GM13976 (cell line): ENCODE data around the gene ASAH2B.
"Not testable (repeated sequence)": the region's sequence is repeated elsewhere in the genome, so short reads cannot be mapped to it uniquely, and the experiment has no call there.

Experiments used
- DNase-seq: peaks from one replicate; pipeline ENCODE4 v3.0.0; 2012; ENCODE audit warnings: low spot score
- in situ Hi-C: fragments of 300-500 bp; cut with MboI; formaldehyde crosslinking; loops from one replicate; pipeline ENCODE4 v1.12.0; 2022; ENCODE audit warnings: low sequenced_read_pairs, mixed read lengths, inconsistent platforms; ENCODE audit not compliant: unreplicated experiment
- TF ChIP-seq, protein P1 (sequence below): IDR thresholded peaks from 2 replicates; pipeline ENCODE4 v1.5.1; 2012; ENCODE audit warnings: borderline replicate concordance, mild to moderate bottlenecking; ENCODE audit not compliant: insufficient read depth; ENCODE audit errors: extremely low read depth, missing control alignments, control extremely low read depth

The ASAH2B gene

DNA sequence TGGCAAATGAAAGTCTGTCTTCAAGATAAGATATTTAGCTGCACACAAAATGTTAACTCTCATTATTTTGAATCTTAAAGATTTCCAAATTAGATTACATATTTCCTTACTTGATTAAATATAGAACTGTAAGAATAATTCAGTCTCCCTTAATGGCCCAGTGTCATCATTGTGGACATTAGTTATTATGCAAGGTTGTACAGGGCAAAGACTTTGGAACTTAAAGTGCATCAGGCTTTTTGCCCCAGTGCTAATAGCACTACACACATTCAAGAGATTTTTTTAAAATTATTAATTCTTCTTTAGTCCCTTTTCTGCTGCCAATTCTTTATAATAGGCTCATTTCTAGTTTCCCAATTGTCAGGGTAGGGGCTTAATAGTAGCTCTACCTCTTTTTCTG is 42.3 kb downstream of the ASAH2B start:
- in situ Hi-C loops, DNase-seq: not testable (repeated sequence)

DNA sequence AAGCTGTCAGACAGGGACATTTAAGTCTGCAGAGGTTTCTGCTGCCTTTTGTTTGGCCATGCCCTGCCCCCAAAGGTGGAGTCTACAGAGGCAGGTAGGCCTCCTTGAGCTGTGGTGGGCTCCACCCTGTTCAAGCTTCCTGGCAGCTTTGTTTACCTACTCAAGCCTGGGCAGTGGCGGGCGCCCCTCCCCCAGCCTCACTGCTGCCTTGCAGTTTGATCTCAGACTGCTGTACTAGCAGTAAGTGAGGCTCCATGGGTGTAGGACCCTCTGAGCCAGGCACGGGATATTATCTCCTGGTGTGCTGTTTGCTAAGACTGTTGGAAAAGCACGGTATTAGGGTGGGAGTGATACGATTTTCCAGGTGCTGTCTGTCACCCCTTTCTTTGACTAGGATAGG is 48.2 kb downstream of the ASAH2B start:
- in situ Hi-C loops, DNase-seq: not testable (repeated sequence)

DNA sequence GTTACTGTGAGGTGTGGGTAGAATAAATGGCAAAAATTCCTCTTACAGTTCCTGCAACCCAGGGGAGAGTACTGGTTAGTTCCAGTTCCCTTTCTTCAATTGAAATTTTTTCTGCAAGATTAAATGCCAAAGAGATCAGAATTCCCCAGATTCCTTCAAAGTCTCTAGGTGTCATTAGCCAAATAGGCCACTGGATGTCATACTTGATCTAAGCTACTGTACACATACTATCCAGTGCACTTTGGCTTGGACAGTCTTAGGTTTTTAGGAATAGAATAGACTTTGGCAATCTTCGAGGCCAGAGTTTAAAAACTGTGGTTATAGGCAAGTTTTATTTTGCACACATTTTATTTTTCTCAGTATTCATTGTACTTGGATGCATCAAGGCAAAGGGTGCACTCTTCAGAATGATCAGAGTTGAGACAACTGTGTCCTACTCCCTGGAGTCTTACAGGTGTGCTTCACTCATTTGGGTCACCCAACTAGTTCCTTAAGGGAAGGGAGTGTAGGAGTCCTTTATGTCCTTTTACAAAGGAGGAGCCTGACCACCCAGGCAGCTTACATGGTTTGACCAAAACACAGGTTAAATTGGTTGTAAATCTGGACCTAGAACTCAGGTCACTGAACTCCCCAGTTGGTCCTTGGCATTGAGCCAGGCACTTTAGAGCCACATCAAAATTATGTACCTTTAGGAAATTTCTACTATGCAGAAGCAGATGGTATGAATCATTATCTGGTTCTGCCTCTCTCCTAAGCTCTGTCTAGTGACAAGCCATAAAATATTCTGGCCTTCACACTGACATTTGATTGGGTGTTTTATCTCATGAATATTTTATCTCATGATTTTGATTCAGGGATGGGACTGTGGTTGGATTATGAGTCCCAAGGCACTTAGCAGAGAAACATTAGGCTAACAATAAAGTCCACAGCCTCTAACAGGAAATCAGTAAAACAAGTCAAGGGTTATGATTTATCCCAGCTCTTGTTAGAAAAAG is 49.5 kb downstream of the ASAH2B start:
- DNase-seq: peak; percentile 20
- in situ Hi-C loops: no loop called here

DNA sequence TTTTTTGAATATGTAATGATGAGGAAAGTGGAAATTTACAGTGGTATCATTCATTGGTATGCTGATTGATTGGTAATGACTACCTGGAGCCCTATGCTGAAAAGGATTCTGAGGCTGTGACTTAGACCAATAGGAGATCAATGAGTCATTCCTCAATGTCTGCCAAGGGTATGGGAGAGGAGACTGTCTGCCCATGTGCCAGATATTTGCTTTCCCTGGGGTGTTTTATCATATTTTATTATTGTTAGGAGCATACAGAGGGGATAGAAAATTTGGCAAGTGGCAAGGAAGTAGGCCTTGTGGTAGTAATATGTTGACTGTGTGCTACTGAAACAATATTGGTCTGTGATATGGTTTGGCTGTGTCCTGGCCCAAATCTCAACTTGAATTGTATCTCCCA is 54.8 kb downstream of the ASAH2B start:
- in situ Hi-C loops: no loop called here
- DNase-seq: no peak
- TF ChIP-seq, protein P1, sequence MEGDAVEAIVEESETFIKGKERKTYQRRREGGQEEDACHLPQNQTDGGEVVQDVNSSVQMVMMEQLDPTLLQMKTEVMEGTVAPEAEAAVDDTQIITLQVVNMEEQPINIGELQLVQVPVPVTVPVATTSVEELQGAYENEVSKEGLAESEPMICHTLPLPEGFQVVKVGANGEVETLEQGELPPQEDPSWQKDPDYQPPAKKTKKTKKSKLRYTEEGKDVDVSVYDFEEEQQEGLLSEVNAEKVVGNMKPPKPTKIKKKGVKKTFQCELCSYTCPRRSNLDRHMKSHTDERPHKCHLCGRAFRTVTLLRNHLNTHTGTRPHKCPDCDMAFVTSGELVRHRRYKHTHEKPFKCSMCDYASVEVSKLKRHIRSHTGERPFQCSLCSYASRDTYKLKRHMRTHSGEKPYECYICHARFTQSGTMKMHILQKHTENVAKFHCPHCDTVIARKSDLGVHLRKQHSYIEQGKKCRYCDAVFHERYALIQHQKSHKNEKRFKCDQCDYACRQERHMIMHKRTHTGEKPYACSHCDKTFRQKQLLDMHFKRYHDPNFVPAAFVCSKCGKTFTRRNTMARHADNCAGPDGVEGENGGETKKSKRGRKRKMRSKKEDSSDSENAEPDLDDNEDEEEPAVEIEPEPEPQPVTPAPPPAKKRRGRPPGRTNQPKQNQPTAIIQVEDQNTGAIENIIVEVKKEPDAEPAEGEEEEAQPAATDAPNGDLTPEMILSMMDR: no peak

More for the DNA sequence above, 49.5 kb downstream of the ASAH2B start:
- TF ChIP-seq, protein P1: no peak

DNA sequence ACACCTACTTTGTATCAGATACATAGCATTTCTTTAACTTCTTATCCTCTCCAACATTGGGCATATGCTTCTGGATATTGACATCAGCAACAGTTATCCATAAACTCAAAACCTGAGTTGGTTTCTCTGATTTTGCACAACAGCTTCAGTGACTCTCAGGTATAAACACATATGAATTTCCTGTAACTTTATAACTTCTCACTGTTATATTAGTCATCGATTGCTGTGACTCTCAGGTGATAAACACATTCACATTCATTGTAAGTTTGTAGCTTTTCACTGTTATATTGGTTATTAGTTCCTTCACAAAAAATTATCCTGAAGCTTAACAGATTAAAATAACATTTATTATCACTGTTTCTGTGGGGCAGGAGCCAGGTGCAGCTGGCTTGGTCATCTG is 57.0 kb downstream of the ASAH2B start:
- TF ChIP-seq, protein P1: no peak
- no peak for DNase-seq
- in situ Hi-C loops: no loop called here

DNA sequence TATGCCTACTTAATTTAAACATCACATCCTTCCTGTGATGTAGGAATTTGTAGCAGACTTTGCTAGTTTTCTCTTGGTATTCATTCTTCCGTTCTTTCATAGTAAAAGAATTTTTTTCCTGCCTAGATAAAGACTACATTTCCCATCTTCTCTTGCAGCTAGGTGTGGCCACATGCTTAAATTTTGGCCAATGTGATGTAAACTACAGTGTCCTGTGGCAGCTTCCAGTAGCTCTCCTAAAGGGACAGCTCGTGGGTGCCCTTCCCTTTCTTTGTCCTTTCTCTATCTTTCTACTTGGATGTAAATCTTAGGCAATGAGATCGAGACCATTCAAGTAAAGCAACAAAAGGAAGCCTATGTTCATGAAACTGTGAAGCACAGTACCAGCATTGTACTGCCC is 58.6 kb downstream of the ASAH2B start:
- no peak for DNase-seq
- in situ Hi-C loops: no loop called here

DNA sequence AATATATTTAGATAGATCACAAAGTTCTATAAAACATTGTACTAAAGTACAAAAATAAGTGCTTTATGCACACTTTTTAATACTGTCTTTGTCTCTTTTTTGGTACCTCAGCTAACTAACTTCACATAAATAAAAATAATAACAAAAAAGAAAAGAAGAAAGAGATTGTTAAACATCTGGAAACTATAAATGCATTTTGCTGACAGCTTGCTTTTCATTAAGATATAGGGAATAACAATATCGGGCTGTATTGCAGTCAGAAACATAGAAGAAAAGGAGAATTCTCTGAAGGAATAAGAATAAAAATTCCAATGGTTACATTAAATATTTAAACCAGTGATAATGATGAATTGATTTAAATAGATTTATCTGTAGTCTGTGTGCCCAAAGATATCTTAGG is 59.9 kb downstream of the ASAH2B start:
- TF ChIP-seq, protein P1: no peak
- in situ Hi-C loops: no loop called here

More for the DNA sequence above, 58.6 kb downstream of the ASAH2B start:
- TF ChIP-seq, protein P1: no peak

More for the DNA sequence above, 59.9 kb downstream of the ASAH2B start:
- no peak for DNase-seq
